Fibroblast of mammary gland (primary cell): ENCODE data around the gene NXPH3.
"Not testable (repeated sequence)": the region's sequence is repeated elsewhere in the genome, so short reads cannot be mapped to it uniquely, and the experiment has no call there.

Experiments used
- DNase-seq: peaks from one replicate; pipeline ENCODE4 v3.0.0-alpha.2; 2010; ENCODE audit warnings: low read depth
- H3K4me3 ChIP-seq: 2 replicates; pipeline ENCODE4 v1.5.1; 2011; ENCODE audit warnings: low read depth, mild to moderate bottlenecking, low read length, moderate library complexity; ENCODE audit not compliant: control insufficient read depth
- CTCF ChIP-seq: conservative IDR thresholded peaks from 2 replicates; pipeline ENCODE4 v1.5.1; 2011; ENCODE audit warnings: low read depth, low read length, inconsistent platforms; ENCODE audit not compliant: control insufficient read depth, insufficient read depth

The NXPH3 gene

DNA sequence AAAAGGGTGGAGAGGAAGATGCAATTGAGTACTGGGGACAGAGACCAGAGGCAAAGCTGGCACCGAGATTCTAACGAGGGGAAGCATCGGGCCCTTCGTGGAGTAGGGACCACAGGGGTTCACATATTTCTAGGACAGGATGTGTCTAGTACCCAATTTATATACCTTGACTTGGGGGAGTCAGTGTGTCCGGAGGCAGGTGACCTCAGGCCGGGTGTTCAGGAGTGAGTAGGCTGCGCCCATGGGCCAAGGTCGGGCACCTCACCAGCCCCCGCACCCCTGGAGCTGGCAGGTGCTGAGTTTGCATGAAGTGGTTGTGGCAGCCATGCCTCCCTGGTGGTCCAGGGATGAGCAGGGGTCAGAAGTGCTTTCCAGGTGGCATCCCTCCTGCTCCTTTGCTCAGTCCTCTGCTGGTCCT, 8.6 kb upstream of the NXPH3 start:
- TF ChIP-seq CTCF = no peak
- no peak overlapping the region for H3K4me3 ChIP-seq
- no peak for DNase-seq

- peak; percentile 83 for TF ChIP-seq CTCF
- H3K4me3 ChIP-seq = peak overlapping the region; percentile 35
- peak; percentile 74 for DNase-seq
Measured at GRCh38 chr17:49567871-49568694, 7.6 kb upstream of the NXPH3 start.

GRCh38 chr17:49568695-49569047, 7.0 kb upstream of the NXPH3 start:
- not testable (repeated sequence) for DNase-seq

GRCh38 chr17:49570540-49571242, 5.0 kb upstream of the NXPH3 start:
- H3K4me3 ChIP-seq = no peak overlapping the region
- TF ChIP-seq CTCF = no peak
- DNase-seq = no peak

More at GRCh38 chr17:49568695-49569047, 7.0 kb upstream of the NXPH3 start:
- not testable (repeated sequence) for H3K4me3 ChIP-seq

DNA sequence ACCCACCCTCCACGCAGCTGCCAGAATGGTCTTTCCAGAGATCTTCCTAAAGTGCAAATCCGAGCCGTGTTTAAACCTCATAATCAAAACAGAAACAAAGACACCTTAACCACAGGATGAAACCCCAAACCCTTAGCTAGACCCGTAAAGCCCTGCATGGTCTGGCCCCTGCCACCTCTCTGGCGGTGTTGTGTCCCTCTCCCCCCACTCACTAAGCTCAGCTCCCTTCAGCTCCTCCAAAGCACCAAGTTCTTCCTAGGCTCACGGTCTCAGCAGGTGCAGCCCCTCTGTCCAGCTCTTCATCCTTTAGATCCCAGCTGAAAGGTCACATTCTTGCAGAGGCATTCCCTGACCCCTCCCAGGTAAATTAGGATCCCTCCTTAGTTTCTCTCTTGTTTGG, 4.4 kb upstream of the NXPH3 start:
- H3K4me3 ChIP-seq = no peak overlapping the region
- TF ChIP-seq CTCF = no peak
- no peak for DNase-seq

- no peak for DNase-seq
- TF ChIP-seq CTCF = no peak
- no peak overlapping the region for H3K4me3 ChIP-seq
Measured at GRCh38 chr17:49571764-49572163, 3.9 kb upstream of the NXPH3 start.

GRCh38 chr17:49572226-49572625, 3.4 kb upstream of the NXPH3 start:
- TF ChIP-seq CTCF = no peak
- no peak overlapping the region for H3K4me3 ChIP-seq
- no peak for DNase-seq
